Effector memory CD8-positive, alpha-beta T cell (primary cell): ENCODE results near the gene SELENOS.

ENCODE experiments used
- ATAC-seq: fragments of 150-1000 bp; cut with Tn5 transposase; replicated peaks from 2 replicates; pipeline ENCODE4 v1.10.0; 2021; ENCODE audit warnings: mild to moderate bottlenecking, moderate library complexity
- DNase-seq, 3 experiments: peaks; one replicate each; pipeline ENCODE4 v3.0.0; 2021
- H3K27ac Mint-ChIP-seq, 2 donors: one replicate each; pipeline ENCODE4 v1.8.0; 2022; ENCODE audit warnings: mild to moderate bottlenecking in 2 of 2, mixed read lengths in 2 of 2, moderate library complexity in 2 of 2
- H3K27me3 Mint-ChIP-seq, 2 donors: one replicate each; pipeline ENCODE4 v1.8.0; 2022; ENCODE audit warnings: mixed read lengths in 2 of 2
- H3K36me3 Mint-ChIP-seq: one replicate; pipeline ENCODE4 v1.8.0; 2022; ENCODE audit warnings: mild to moderate bottlenecking, moderate library complexity, mixed read lengths; ENCODE audit not compliant: insufficient read depth
- H3K4me1 Mint-ChIP-seq, 2 donors: one replicate each; pipeline ENCODE4 v1.8.0; 2022; ENCODE audit warnings: low read depth in 2 of 2, mixed read lengths in 2 of 2
- H3K4me3 Mint-ChIP-seq, 2 donors: one replicate each; pipeline ENCODE4 v1.8.0; 2022; ENCODE audit warnings: mild to moderate bottlenecking in 2 of 2, mixed read lengths in 2 of 2, moderate library complexity in 2 of 2
- H3K9me3 Mint-ChIP-seq, 2 donors: one replicate each; pipeline ENCODE4 v1.8.0; 2022; ENCODE audit warnings: mixed read lengths in 2 of 2

The SELENOS gene

DNA sequence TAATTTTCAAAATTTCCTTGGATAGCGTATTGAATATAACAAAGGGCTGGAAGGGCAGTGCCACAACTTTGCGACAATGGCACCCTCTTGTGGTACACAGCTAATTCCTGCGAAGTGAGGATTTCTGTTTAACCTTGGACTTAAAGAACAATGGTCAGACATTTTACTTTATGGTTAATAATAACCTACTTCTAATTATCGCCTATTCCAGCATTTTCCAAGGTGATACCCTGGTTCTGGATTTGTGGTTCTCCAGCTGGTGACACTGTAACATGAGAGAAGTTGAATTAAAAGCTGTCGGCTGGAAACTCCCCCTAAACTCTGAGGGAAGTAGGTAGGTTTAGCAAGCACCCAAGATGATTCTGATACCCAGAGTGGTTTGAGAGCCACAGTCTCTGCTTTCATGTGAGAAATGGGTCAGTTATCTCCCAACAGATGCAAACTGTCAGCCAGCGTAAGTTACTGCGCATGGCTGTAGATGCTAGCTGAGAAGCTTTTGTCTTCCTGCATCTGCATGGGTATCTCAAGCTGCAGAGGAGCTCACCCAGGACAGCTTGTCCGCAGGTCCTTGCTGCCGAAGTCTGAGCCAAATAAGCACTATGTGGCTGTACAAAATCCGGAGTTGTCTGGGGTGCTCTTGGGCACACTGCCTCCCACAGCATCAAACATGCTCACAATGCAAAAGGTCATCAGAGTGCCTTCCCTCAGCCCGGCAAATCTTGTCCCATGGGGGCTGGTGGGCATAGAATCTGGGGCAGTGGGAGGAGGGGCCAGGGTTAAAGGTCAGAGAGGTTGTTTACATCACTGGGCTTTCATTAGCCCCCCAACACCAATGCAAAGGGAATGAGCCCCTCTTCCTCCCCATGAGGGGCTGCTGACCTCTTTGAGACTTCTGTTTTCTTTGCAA lies 18.8 kb downstream of the SELENOS start:
- peaks cover 0 to 3% of the 10 kb centered on the region in 2 donors for H3K4me1 Mint-ChIP-seq
- ATAC-seq = peak; percentile 73
- no peak overlapping the region for H3K27ac Mint-ChIP-seq
- no peaks in the 10 kb centered on the region for H3K9me3 Mint-ChIP-seq
- H3K4me3 Mint-ChIP-seq = no peak overlapping the region
- DNase-seq = peak; percentile 49 to 52 (median 49)
- no peaks in the 10 kb centered on the region for H3K36me3 Mint-ChIP-seq
- peaks cover 18 to 24% of the 10 kb centered on the region in 2 donors for H3K27me3 Mint-ChIP-seq

DNA sequence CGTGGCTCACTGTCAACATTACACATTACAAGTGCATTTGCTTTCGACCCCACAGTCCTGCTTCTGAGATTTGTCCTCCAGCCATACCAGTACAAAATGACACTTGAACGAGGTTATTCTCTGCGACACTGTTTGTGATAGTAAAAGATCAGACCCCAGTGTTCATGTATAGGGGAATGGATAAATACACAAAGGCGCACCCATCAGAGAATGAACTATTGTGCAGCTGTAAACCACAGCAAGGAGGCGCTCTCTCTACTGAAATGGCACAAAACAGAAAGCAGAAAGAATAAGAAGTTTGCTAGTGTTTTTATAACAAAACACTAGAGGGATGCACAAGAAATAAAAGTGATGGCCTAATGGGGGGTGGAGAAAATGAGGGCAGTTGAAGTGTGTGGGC lies 20.5 kb downstream of the SELENOS start:
- H3K9me3 Mint-ChIP-seq = no peaks in the 10 kb centered on the region
- no peak for ATAC-seq
- peaks cover 5 to 10% of the 10 kb centered on the region in 2 donors for H3K4me1 Mint-ChIP-seq
- H3K36me3 Mint-ChIP-seq = peaks cover 11% of the 10 kb centered on the region
- H3K27ac Mint-ChIP-seq = no peak overlapping the region
- DNase-seq = no peak
- H3K27me3 Mint-ChIP-seq = peaks cover 12 to 19% of the 10 kb centered on the region in 2 donors
- no peak overlapping the region for H3K4me3 Mint-ChIP-seq

DNA sequence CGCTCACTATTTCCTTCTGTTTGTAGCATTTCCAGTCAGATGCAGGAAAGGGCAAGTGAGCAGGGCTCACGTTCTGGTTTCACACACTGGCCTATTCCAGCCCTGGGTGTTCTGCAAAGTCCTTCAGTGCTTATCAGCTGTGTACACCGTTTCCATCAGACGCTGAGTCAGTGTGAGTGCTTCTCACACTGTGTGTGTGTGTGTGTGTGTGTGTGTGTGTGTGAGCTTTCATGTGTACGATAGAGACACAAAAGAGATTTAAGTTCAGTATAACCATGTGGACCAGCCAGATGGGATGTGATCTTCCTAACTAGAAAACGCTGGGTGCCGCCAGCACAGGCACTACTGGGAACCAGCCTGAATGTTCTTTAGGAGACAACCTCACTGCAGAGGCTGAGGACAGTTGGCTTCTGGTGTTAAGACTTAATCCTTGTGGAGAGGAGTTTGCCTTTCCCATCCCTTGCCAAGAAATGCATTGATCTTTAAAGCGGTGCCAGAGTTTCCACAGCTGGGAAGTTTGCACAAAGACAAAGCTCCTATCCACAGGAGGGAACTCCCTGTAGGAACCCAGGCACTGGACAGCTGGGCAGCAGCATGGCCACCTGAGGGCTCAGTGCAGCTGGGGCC lies 21.6 kb downstream of the SELENOS start:
- DNase-seq (no peak), ATAC-seq (no peak)
- peaks cover 5 to 10% of the 10 kb centered on the region in 2 donors for H3K4me1 Mint-ChIP-seq
- H3K36me3 Mint-ChIP-seq = peaks cover 17% of the 10 kb centered on the region
- H3K27me3 Mint-ChIP-seq = peaks cover 12 to 18% of the 10 kb centered on the region in 2 donors
- H3K27ac Mint-ChIP-seq = no peak overlapping the region
- no peaks in the 10 kb centered on the region for H3K9me3 Mint-ChIP-seq
- no peak overlapping the region for H3K4me3 Mint-ChIP-seq

DNA sequence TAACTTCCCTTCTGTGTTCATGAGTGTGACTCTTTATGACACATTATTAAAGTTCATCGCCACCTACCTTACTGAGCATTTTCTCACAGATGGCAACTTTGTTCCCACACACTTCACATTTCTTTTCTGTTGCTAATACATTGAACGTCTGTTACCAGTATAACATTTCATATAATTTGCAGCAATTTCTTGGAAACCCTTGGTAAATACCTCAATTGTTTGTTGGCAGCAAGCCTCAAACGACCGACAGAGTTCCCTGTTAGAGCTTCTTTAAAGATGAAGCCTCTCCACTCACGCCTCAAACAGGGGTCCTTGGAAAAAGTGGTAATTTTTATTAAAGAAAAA lies 22.3 kb downstream of the SELENOS start:
- Mint-ChIP-seq H3K4me3 (no peak overlapping the region), H3K27me3 (peaks cover 5 to 11% of the 10 kb centered on the region in 2 donors), H3K9me3 (no peaks in the 10 kb centered on the region), H3K36me3 (peaks cover 20% of the 10 kb centered on the region), H3K4me1 (peaks cover 12 to 15% of the 10 kb centered on the region in 2 donors), H3K27ac (no peak overlapping the region)
- ATAC-seq (no peak), DNase-seq (no peak)

DNA sequence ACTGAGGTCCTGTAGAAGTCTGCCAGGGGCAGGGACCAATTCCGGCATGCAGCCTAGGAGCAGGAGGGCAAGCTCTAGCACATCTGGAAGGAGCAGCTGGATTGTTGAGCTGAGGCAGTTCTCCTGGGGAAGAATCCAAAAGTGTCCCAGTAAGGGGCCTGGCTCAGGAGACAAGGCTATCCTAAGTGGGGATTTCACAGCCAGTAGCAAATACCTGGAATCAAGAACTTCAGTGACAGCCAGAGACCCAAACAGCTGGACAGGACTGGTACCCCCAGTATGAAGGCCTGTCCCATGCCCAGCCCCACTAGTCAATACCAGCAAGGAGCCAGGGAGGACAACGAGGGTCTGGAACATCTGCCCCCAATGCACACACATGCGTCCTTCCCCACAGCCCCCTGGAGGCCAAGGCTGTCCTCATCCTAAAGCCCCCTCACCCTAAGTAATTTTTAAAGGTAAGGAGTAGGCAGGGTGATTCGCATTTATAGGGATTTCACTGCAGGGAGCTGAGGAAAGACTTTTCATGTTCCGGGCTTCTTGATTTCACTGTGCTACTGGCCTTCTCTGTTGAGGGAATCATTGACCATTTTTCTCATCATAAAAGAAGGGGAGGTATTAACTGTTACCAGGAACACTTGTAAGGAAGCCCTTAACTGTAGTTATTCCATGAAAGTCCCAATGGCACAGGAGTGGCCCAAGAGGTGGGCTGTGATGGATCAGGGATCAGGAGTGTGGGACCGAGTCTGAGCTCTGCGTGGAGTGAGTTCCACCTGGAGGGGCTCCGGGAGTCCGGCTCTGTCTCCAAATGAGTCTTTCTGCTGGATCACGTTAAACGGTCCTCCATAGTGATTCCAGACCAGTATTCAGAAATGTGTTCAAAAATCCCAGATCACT lies 22.9 kb downstream of the SELENOS start:
- peaks cover 0 to 4% of the 10 kb centered on the region in 2 donors for H3K27me3 Mint-ChIP-seq
- no peak for DNase-seq
- peaks cover 16 to 17% of the 10 kb centered on the region in 2 donors for H3K4me1 Mint-ChIP-seq
- no peak for ATAC-seq
- no peak overlapping the region for H3K27ac Mint-ChIP-seq
- peaks cover 20% of the 10 kb centered on the region for H3K36me3 Mint-ChIP-seq
- no peak overlapping the region for H3K4me3 Mint-ChIP-seq
- H3K9me3 Mint-ChIP-seq = no peaks in the 10 kb centered on the region

DNA sequence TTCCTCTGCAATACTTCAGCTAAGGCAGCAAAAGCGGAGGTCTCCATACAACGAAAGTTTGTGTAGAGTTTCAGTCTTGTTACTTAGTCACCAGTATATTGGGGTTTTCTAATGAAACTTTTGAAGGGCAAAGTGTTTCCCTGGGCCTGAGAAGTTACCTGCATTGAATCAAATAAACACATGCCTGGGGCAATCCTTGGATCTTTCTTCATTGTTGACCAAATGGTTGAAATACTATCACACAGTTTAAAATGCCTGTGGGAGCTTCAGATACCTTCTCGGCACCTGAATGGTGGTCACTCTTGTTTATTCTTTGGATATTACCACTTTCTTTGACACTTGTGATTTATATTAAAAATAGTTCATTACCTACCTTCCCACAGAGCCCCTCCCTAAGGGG lies 24.4 kb downstream of the SELENOS start:
- no peaks in the 10 kb centered on the region for H3K27me3 Mint-ChIP-seq
- H3K4me1 Mint-ChIP-seq = peaks cover 21 to 23% of the 10 kb centered on the region in 2 donors
- DNase-seq (no peak), ATAC-seq (no peak)
- H3K27ac Mint-ChIP-seq = peak overlapping the region; percentile 90 to 95
- peak overlapping the region; percentile 95 to 96 for H3K4me3 Mint-ChIP-seq
- H3K36me3 Mint-ChIP-seq = peaks cover 24% of the 10 kb centered on the region
- no peaks in the 10 kb centered on the region for H3K9me3 Mint-ChIP-seq

DNA sequence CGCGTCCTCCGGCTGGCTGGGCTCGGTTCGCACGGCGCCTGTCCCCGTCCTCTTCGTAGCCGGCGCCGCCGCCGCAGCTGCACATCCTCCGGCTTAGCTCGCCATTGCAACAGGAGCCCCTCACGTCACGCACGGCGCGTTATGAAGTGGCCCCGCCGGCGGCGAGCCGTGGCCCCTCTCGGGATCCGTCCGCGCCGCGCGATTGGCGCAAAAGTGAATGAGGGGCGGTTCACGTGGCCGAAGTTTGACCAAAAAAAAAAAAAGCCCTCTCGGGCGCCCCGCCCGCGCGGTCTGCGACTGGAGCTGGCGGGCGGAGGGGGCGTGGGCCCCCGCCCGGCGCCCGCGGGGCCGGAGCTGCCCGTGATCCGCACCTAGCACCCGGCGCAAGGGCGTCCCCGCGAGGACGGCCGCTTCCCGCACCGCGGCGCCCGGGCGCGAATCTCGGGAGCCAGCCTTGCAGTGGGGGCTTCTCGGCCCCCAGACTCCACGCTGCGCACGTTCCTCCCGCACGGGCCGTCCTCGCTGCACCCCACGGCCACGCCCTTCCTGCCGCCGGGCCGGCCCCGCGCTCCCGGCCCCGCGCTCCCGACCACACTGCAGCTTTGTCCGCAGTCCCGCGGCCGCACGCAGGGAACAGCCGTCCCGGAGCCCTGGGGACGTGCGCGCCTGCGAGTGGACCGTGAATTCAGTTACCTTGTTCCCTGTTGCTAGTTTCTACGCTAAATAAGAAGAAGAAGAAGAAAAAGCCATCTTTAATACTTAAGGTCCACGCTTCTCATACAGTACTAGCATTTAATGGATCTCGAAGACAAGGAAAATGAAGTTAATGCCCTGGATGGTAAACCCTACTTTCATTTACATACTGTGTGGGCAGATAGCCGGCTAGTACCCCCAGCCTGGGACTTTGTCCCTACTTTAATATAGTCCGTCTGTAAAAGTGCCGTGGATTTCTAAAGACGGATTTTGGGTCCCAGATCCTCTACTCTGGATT lies 25.2 kb downstream of the SELENOS start, which contains the start of gene CHSY1:
Gene CHSY1, minus strand, starts transcription at position 219 of the 991 bp plus-strand sequence. CDS start 592 bp downstream, outside the sequence.
- no peaks in the 10 kb centered on the region for H3K9me3 Mint-ChIP-seq
- peak; percentile 81 to 85 (median 82) for DNase-seq
- peak; percentile 80 for ATAC-seq
- no peaks in the 10 kb centered on the region for H3K27me3 Mint-ChIP-seq
- peak within 1 kb of the TSS; percentile 95 to 96 for H3K4me3 Mint-ChIP-seq
- H3K27ac Mint-ChIP-seq = peak within 1 kb of the TSS; percentile 90 to 95
- peaks cover 28 to 30% of the 10 kb centered on the region in 2 donors for H3K4me1 Mint-ChIP-seq
- peaks cover 24% of the 10 kb centered on the region for H3K36me3 Mint-ChIP-seq

DNA sequence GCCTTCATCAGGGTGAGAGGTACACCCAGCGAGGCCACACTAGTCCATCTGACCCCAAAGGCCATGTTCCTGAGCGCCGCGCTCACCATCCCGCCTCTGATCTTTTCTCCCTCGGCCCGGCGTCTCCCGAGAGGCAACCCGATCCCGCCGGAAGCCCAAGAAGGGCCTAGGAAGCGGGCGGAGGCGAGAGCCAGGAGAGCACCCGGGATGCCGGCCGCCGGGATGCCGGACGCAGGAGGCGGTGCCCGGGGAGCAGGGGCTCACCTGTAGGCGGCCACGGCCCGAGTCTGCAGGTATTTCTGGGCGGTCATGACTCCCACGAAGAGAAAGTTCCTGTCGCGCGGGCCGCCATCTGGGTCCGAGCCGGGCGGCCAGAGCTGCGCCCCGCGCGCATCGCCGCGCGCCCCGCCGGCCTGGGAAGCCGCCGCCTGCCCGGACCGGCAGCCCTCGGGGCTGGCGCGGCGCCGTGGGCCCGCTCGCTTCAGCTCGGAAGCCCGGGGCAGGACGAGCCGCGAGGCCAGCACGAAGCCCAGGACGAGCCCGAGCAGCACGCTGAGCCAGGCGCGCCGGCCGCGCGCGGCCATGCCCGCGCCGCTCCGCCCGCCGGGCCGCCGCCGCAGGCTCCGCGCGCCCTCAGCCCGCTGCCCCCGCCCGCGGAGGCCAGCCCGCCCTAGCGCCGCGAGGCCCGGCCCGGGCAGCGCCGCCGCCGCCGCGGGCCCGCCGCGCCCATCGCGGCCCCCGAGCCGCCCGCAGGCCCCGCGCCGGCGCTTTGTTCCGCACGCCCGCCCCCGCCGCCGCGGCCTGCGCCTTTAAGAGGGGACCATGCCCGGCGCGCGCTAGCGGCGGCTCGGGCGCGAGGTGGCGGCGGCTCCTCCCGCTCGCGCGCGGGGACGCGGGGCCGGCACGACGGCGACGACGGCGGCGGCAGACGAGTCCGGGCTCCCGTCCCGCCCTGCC lies 26.1 kb downstream of the SELENOS start:
- no peaks in the 10 kb centered on the region for H3K27me3 Mint-ChIP-seq
- H3K36me3 Mint-ChIP-seq = peaks cover 24% of the 10 kb centered on the region
- H3K27ac Mint-ChIP-seq = peak overlapping the region; percentile 90 to 95
- H3K4me3 Mint-ChIP-seq = peak overlapping the region; percentile 95 to 96
- ATAC-seq (peak; percentile 72), DNase-seq (no peak)
- no peaks in the 10 kb centered on the region for H3K9me3 Mint-ChIP-seq
- H3K4me1 Mint-ChIP-seq = peaks cover 33 to 40% of the 10 kb centered on the region in 2 donors

DNA sequence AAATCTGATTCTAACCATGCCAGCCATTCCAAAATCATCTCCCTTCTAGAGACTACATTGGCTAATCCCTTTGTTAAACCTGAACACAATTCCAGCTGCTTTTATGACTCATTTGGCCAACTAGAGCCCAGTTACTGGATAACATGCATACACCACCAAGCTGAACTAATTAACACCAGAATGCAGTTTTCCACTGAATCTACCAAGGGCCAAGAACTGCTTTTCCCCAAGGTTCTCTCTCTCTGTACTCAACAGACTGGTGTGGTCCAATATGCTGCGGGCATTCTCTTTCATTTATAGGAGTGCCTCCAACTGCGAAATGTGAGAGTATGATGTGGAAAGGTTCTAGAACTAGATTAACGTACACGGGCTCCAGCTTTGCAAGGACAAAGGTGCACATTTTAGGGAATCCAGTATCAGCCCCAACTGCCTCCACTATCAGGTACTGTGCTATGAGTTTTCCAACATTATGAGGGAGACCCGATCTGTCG lies 26.9 kb downstream of the SELENOS start:
- DNase-seq = no peak
- H3K4me1 Mint-ChIP-seq = peaks cover 40 to 47% of the 10 kb centered on the region in 2 donors
- H3K27ac Mint-ChIP-seq = peak overlapping the region; percentile 1
- H3K4me3 Mint-ChIP-seq = peak overlapping the region; percentile 84 to 86
- H3K9me3 Mint-ChIP-seq = no peaks in the 10 kb centered on the region
- no peaks in the 10 kb centered on the region for H3K27me3 Mint-ChIP-seq
- no peak for ATAC-seq
- H3K36me3 Mint-ChIP-seq = peaks cover 24% of the 10 kb centered on the region

DNA sequence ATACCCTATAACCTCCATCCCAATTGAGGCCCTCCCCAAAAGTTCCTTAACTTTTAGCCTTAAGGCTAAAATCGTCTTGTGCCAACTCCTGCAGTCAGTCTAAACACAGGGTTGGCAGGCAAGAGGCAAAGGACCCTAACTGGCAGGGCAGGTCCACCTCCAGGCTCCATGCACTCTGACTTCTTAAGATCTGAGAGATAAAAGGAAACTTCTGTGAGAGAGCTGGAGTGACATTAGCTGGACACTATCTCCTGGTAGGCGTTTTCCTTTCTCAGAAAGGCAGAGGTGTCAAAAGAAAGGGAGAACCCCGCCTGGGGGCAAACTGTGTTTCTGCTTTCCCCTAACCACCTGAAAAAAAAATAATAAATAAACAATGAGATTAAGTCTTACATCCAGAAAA lies 29.0 kb downstream of the SELENOS start:
- no peaks in the 10 kb centered on the region for H3K27me3 Mint-ChIP-seq
- H3K36me3 Mint-ChIP-seq = peaks cover 29% of the 10 kb centered on the region
- peaks cover 60 to 69% of the 10 kb centered on the region in 2 donors for H3K4me1 Mint-ChIP-seq
- peak overlapping the region in 1 of 2 donors; percentile 30 for H3K27ac Mint-ChIP-seq
- H3K4me3 Mint-ChIP-seq = peak overlapping the region in 1 of 2 donors; percentile 33
- DNase-seq = no peak
- no peak for ATAC-seq
- no peaks in the 10 kb centered on the region for H3K9me3 Mint-ChIP-seq
